Activated T-helper 1 cell treated with anti-CD3 and anti-CD28 coated beads, Interleukin-2, amount 50 U/mL, for 16 hours (primary cell): ENCODE measurements around the gene DAPP1.
"Not testable (repeated sequence)": the region's sequence is repeated elsewhere in the genome, so short reads cannot be mapped to it uniquely, and the experiment has no call there.

Experiments used
- DNase-seq, 2 donors: peaks; one replicate each; pipeline ENCODE4 v3.0.0-alpha.2; 2020; ENCODE audit warnings: low read depth in 1 of 2, low spot score in 1 of 2

Gene DAPP1

DNA sequence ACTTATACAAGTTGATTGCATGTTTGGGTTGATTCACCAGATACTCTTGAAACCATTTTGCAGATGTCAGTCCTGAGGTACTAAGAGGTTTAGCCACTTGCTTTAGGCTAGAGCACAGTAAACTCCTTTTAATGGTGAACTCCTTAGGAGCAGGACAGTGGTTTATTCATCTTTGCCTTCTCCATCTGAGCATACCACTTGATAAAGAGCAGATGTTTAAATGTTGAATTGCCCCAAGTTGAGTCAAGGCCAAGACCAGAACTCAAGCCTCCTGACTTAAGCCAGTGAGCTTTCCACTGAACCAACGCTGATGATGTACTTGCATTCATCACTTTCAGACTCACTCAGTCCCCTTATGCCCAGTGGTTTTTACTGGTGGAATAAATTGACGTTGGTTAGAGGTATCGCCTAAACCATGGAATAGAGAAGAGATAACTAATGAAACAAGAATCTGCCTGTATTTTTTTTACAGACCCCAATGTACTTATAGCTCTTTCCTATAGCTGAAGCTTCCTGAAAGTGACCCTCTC is 7.5 kb downstream of the DAPP1 start:
- no peak for DNase-seq

DNA sequence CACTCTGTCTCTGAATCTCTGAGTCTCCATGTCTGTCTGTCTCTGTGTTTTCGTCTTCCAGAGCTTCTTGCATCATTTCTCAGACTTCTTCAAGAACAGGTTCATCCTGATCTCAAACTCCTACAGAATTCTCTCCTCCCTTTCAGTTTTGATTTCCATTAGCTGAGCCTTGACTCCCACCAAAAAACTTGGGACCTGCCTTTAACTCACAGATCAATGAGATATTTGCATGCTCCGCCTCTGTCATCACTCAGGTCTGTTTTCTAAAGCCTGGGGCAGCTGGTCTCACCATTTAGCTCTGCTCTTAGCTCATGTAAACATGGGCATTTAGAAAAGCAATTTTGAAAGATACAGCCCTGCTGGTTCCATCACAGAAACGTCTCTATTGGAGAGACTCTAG is 8.6 kb downstream of the DAPP1 start:
- no peak for DNase-seq

DNA sequence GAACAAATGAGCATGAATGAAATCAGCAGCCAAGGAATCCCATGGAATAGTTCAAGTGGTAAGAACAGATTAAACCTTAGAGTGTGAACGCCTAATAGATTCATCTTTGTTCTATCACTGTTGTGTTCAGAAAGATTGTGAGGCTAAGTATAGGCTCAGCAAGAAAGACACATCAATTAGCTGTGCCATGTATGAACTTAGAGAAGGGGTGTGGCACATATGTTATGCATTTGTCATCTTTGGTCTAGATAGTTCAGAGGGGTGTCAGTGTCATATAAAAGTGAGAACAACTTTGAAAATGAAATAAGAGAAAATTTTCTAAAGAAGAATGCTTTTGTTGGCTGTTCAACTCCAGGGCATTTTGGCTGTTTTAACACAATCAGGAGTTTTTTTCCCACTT is 9.4 kb downstream of the DAPP1 start:
- no peak for DNase-seq

DNA sequence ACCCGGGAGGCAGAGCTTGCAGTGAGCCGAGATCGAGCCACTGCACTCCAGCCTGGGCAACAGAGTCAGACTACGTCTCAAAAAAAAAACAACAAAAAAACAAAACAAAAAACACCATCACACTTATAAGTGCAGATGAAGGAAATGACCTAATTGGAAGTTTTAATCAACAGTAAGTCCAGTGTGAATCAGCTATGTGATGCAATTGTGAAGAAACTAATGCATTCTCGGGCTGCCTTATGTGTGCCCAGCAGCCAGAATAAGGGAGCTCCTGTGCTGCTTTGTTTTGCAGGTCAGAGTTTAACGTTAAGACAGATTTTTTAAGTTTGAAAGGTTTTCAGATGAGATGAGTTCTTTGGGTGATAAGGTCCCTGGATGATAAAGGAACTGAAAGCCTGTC is 10.8 kb downstream of the DAPP1 start:
- DNase-seq: no peak

DNA sequence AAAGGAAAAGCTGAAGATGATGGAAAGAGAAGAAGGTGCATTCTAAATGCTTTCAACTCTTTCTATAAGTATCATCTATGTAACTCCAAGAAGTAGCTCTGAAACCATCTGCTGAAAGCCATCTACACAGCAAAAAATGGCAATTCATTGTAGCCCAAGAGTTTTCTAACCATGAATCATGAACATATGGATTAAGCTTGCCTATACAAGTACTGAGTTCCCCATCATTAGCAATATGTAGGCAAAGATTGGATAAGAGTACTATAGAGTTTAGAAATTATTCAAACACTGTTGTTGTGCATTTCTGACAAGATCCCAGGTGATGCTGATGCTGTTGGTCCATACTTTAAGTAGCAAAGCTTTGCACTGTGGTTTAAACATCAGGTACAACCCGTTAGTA is 11.2 kb downstream of the DAPP1 start:
- no peak for DNase-seq

DNA sequence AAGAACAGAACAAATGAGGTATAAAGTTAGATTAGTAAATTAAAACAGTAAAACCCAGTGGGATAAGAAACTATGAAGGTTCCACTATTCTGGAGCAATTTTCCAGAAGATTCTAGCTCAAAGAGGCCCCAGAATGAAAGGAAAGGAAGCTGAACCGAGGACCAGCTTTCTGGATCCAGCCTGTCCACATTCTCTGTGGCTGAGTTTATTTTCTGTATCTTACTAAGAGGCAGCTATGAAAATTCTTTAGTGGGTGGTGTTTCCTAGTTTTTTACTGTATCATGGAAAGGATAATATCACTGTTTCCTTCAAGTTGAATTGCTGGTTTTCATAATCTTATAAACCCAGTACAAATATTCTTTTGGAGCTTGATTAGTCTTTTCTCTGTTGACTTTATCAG is 11.8 kb downstream of the DAPP1 start:
- DNase-seq: no peak

DNA sequence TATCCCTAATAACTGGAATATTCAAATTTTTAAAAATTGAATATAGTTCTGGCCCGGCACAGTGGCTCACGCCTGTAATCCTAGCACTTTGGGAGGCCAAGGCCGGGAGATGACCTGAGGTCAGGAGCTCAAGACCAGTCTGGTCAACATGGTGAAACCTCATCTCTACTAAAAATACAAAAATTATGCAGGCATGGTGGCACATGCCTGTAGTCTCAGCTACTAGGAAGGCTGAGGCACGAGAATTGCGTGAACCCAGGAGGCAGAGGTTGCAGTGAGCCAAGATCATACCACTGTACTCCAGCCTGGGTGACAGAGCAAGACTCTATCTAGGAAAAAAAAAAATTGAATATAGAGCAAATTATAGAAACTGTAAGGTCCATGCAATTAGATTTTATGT is 13.4 kb downstream of the DAPP1 start:
- DNase-seq: not testable (repeated sequence)

DNA sequence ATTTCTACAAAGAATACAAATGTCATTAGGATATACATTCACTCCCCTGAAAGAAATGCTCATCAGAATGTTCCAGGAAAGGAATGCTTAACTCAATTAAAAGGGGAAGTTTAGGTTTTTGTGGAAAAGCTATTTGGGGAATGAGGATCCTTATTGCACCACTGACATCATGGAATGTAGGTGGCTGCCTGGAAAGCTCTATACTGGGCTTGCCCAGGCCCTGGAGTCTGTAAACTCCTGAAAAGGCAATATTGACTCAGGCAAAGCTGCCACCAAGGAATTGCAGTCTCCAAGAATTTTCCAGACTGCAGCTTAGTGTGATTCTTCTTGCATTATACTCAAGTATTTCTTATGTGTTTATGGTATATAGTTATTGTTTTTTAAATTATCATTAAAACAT is 15.7 kb downstream of the DAPP1 start:
- DNase-seq: no peak

DNA sequence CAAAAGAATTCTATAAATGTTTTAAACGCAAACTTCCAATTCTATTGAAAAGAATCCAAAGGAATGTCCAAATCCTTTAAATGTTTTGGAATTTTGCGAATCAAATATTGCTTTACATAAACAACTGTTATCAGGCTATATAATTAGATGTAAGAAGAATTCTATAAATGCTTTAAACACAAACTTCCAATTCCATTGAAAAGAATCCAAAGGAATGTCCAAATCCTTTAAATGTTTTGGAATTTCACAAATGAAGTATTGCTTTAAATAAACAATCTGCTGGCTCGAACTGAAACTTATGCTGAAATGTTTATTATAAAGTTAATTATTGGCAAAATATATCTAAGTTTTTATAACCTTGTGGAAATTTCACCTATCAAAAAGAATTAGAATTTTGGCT is 16.1 kb downstream of the DAPP1 start:
- no peak for DNase-seq

DNA sequence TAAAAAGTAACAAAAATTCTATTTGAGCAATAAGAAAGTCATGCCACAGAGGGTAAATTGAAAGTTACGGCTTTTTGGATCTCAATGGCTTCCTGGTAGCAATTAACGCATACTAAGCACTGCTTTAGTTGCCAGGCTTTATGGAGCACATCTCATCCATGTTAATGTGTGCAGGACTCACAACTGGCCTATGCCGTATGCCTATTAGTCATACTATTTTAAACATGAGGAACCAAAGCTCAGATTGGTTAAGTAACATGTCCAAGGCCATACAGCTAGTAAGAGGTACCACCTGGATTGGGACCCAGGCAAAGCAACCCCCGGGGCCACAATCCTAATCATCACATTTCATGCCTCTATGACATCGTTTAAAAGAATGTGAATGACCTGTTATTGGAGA is 17.1 kb downstream of the DAPP1 start:
- no peak for DNase-seq

DNA sequence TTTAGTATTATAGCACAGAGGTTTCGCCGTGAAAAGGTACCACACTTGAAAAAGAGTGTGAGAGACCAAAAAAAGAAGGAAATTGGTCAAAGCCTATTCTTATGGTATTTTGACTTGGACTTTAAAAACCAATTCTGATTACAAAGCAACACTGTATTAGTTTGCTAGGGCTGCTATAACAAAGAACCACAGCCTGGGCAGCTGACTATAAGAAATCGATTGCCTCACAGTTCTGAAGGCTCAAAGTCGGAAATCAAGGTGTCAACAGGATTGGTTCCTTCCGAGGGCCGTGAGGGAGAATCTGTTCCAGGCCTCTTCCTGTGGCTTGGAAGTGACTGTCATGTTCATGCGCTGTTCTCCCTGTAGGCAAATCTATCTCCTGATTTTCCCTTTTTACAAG is 17.9 kb downstream of the DAPP1 start:
- DNase-seq: no peak

DNA sequence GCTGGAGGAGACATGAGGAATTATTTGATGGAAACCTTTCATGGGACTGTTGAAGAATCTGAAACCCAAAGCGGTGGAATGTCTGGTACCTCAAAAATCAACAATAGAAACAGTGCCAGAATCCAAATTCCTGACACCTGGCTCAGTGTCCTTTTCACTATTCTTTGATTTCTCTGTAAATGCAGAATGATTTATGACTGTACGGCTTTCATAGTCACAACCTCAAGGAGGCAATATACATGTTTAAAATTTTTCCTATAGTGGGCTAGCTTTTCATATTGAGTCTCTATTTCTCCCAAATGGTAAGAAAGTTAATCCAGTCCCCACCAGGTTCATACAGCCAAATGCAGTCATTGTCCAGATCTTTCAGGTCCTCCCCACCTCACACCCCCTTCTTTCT is 19.3 kb downstream of the DAPP1 start:
- DNase-seq: no peak

DNA sequence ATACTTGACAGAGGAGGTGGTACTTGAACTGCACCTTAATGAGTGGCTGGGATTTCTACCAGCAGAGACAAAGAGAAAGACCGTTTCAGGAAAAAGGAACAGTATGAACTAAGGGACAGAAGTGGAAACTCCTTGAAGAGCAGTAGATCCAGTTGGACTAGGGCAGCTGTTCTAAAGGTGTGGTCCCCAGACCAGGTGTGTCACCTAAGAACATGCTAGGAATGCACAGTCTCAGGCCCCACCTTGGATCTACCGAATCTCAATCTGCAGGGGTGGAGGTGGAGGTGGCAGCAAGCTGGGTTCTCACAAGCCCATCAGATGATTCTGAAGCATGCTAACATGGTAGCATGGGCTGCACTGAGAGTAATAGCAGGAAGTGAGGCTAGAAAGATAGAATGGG is 22.3 kb downstream of the DAPP1 start:
- no peak for DNase-seq

DNA sequence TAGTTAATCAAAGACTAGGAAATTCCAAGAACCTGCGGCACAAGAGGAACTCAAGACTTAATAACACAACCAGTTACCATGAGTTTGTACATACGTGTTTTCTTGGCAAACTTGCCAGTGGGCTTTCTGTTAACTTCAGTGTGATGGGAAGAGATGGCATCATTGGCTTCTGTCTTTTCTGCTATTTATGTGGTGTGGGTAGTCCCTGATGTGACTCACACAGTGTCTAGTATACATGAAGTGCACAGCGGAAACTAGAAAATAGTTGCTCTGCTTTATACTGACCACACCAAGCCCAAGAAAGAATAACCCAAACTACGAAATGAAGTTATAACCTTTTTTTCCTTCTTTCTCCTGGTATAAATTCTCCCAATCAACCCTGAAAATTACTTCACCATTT is 24.5 kb downstream of the DAPP1 start:
- no peak for DNase-seq

DNA sequence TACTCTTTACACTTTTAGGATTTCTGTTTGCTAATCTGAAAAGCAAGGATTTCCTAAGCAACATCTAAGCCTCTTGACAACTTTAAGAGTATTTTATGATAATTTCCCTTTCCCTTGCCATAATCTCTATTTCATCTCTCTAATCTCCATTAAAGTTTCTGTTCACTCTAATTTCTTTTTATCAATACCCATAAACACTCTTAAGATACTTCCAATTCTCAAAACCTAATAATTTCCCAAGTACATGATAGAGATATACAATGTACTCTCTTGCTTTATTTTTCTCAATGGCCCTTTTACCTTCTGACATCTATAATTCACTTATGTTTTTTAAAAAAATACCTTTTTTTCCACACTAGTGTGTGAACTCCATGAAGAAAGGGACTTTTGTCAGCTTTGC is 26.8 kb downstream of the DAPP1 start:
- DNase-seq: no peak

DNA sequence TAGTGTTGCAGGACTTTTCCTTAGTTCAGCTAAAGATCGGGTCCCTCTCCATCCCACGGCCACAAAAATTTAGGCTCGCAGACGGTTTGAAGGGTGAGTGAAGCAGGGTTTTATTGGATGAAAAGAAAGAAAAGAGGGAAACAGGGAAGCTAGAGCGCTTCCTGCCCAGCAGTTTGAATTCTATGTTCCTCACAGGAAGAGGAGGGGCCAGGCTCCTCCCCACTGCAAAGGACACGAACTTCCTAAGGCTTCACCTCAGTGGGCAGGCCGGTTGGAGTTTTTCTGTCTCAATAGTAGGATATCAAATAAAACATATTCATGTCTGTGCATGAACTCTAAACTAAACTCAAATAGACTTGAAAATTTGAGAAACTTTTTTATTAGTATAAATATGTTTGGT is 27.4 kb downstream of the DAPP1 start:
- DNase-seq: no peak

DNA sequence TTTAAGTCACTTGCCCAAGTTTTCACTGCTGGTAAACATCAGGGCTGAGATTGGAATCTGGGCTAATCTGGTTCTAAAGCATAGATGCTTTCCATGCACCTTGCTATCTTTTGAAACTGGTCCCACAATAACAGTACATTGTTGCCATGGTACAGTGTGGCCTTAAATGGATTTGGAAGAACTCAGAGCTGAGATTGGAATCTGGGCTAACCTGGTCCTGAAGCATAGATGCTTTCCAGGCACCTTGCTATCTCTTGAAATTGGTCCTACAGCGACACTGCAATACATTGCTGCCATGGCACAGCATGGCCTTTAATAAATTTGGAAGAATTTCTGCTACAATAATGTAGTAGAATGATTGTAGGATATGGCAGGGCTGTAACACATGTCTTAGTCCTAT is 28.6 kb downstream of the DAPP1 start:
- no peak for DNase-seq

DNA sequence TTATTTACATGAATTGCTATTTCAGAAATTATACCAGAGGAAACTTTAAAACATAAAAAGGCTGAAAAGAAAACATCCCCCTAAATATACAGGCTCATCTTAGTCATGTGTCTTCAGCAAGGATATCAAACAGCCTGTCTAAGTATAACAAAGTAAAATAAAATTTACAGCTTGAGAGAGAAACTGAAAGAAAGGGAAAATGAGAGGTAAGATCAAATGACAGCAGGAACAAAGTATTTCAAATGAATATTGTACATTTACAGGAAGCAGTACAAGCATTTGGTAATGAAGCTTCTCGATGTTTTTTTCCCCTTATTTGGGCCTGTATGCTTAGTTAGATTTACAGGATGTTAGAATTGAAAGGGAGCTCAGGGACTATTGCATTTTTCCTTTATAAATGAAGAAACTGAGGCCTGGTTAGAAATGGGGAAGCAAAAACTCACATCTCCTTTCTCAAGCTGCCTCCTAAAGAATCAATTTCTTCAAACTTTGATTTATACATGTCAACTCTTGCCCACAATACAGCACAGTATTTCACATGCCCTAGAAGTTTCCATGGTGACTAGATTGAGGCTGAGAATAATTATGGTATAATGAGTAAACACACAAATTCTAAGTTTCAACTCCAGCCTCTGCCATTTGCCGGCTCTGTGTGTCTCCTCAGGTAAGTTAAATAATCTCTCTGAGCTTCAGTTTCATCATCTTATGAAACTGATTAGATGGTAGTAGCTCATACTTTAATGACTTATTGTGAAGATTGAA is 29.3 kb downstream of the DAPP1 start:
- no peak for DNase-seq

DNA sequence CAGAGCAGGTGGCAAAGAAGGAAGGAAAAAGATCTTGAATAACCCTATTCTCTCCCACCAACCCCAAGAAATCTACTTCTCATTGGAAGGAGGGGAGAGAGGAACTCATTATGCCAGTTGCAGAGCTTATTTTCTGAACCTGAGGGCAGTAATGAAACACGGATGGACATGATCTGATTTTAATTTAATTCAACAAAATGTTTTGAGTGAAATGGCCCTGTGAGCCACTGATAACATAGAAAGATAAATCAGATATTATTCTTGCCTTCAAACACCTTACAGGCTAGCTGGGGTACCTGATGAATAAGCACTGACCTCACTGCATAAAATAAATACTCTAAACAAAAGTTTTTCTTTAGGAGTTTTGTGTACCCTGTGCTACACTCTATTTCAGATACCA is 30.3 kb downstream of the DAPP1 start:
- DNase-seq: no peak

DNA sequence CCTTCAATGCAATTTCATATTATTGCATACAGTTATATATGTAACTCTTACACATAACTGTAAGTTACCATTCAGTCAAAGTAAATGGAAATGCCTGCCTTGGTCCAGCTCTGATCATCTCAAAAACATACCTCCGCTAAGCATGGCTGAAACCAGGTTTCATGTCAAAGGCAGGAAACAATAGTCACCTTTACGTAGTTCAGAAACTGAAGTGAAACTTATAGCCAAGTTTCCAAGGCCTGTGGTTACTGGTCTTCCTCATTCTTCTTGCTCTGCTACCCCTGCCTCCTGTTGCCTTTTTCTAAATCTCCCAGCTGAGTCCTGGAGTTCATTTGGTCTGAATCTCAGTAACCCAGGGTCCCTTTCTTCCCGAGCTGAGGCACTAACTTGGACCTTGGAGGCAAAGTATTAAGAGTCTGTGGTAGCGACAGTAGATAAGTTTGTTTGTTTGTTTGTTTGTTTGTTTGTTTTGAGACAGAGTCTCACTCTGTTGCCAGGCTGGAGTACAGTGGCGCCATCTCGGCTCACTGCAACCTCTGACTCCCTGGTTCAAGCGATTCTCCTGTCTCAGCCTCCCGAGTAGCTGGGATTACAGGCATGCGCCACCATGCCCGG is 30.8 kb downstream of the DAPP1 start:
- DNase-seq: no peak

DNA sequence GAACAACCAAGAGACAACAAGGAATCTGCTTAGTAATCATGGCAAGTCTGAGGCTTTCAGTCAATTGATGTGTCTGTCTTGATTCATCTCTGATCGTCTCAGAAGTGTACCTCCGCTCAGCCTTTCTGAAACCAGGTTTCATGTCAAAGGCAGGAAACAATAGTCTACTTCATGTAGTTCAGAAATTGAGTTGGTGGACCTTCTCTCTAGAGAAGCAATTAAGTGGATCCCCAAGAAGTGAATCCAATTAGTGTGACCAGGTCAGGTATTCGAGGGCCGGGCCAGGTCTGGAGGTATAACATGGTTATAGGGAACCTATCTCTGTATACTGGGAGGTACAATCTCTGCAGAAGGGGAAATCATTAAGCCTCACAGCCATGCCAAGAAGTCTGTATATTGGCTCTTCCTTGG is 32.0 kb downstream of the DAPP1 start:
- DNase-seq: no peak

DNA sequence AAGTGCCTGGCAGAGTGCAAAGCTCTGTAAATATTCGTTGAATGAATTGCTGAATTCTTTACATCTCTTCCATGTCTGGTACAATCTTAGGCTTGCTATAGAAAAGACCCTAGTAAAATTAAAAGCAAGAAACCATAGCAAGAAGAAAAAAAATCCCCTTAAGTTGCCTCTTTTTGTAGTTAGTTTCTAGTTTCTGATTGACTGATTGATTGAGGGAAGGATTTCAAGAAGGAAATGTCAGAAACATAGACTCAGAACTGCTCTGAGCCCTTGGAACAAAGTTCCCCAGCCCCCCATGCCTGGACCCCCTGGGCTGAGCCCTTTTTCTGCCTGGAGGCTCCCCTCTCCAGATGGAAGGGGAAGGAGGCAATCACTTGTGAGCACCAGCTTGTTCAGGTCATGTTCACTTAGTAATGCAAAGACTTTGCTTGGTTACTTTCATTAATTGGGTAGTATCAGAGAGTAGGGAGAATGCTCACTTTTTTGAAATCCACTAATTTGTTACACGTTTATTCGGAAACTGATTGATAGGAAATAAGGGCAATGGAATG is 35.6 kb downstream of the DAPP1 start:
- no peak for DNase-seq

DNA sequence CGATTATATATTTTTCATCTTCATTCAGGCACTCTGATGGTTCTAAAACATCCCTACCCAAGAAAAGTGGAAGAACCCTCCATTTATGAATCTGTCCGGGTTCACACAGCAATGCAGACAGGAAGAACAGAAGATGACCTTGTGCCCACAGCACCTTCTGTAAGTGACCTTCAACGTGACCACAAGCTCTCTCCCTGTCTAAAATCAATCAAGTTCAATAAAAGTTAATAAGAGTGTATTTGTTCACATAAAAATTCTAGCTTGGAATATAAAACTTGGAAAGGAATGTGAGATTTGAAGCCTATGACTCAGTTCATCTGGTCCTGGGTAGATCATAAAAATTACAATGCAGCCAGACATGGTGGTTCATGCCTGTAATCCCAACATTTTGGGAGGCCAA is 36.6 kb downstream of the DAPP1 start:
- DNase-seq: no peak
